HG02970 (cell line): ENCODE data around the gene PLD1.
"Not testable (repeated sequence)": the region's sequence is repeated elsewhere in the genome, so short reads cannot be mapped to it uniquely, and the experiment has no call there.

ENCODE experiments used
- ATAC-seq: cut with Tn5 transposase; IDR thresholded peaks from one replicate; pipeline ENCODE4 v1.9.1; 2021; ENCODE audit warnings: mild to moderate bottlenecking, moderate library complexity, moderate number of reproducible peaks; ENCODE audit not compliant: unreplicated experiment, low FRiP score

Gene PLD1

DNA sequence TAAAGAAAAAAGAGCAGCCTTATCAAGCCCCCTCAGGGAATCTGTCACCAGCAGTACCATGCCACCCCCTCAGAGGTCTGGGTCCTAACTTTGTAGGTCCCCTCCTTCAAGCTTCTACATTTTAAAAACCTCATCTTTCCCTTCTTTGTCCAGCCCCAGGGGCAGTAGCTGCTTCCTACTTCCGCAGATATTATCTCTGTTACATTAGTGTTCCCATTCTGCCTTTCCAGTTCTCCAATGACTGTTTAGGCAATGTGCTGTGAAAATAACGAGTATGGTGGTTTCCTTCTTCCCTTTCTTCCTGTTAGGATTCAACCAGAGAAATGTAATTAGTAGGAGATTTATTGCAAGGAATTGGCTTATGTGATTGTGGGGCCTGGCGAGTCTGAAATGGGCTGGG, 224.0 kb downstream of the PLD1 start:
- no peak for ATAC-seq

DNA sequence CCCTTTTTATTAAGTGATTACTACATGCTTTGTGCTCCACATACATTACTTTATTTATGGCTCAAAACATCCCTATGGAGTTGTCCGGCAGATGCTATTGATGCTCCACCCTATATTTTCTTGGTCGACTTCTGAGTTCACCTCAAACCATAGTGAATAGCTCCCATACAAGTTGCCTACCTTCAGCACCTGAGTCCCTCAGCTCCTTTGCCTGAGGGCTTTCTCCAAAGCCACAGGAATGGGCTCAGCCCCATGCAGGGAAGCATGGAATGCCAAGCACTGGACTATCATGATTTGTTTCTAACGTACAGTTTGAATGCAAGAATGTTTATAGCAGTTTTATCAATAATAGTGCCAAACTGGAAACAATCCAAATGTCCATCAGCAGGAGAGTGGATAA, 225.2 kb downstream of the PLD1 start:
- no peak for ATAC-seq

DNA sequence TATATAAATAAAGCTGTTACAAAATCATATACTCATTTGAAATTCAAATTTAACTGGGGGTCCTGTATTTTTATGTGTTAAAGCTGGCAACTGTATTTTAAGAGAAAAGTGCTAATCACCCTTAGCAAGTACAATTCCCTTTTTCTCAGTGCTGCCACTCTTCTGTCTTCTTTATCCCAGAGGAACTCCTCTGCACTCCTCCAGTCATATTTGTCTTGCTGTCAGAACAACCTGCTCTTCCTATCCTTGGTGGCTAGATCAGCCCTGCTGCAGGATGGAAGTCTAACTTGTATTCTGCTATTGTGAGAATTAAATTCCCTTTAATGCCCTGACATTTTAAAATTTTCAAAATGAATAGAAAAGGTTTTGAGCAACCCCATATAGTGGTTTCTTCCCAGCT, 226.2 kb downstream of the PLD1 start:
- ATAC-seq = no peak

DNA sequence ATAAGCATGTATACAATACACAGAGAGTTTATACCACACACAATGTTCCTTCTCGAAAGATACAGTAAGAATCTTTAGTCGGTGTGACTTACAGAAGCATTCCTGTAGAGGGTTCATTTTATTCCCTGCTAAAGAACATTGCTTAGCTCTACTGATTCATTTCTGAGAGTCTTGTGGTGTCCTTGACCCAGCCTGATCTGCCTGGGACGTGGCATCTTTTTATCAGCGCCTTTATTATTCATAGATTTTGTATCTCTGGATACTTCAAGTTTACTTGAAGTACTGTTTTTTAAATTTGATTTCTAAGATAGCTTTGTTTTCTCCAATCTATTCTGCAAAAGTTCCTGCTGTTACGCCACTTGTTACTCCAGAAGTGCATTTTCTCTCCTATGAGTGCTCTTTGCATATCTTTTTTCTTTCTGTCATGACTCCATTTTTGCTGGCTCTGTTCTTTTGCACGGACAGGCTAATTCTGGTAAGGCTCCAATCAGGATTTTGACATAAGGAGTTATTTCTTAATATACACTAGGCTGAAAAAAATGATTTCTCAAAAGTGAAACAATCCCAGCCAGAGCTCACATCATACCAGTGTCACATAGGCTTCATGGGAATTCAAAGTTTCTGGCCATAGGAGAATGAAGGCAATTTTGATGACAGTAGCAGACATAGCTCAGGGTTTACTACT, 235.6 kb downstream of the PLD1 start:
- ATAC-seq = no peak

DNA sequence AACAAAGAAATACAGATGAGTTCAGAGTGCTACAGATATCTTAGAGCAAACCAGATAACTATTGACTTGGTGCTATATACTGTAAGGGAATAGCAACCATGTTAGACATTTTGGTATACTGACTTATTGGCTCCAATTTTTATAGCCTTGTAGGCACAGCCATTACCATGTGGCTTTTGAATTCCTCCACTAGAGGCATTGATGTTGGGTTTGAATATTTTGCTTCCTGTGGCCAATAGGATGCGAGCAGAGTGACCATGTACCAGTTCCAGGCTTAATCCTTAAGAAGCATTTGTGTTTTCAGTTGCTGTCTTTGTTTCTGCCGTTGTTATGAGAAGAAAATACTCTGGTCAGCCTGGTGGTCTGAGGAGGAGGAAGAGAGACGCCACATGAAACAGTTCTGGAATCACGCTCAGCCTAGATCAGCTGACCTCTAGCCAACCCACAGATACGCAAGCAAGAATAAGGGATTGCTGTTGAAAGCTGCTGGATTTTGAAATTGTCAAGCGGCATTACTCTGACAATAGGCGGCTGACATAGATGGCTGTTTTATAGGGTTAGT, 240.6 kb downstream of the PLD1 start:
- ATAC-seq = no peak

DNA sequence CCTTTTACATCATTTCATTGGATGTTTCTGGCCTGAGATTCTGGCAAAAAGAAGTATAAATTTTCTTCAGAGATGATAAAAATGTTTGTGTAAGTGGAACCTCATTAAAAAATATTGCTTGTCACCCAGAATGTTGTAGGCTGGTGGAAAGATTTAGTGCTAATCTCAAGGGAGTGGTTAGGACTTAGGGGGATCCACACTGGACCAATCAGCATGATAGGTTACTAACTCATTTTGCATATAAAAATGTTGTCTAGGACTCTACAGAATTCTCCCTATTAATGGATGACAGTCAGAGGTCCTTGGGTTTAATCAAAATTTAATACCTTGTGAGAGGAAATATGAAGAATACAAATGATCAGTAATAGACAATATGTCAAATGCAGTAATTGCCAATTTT, 241.5 kb downstream of the PLD1 start:
- no peak for ATAC-seq

GRCh38 chr3:171566803-171567422, 243.4 kb downstream of the PLD1 start:
- ATAC-seq = no peak

GRCh38 chr3:171565481-171566058, 244.7 kb downstream of the PLD1 start:
- no peak for ATAC-seq

GRCh38 chr3:171564748-171565480, 245.4 kb downstream of the PLD1 start:
- ATAC-seq = no peak

- no peak for ATAC-seq
These were observed 247.0 kb downstream of the PLD1 start for GRCh38 chr3:171563298-171563697.

- ATAC-seq = not testable (repeated sequence)
These were observed 247.8 kb downstream of the PLD1 start for GRCh38 chr3:171562459-171562858.

GRCh38 chr3:171561596-171562323, 248.5 kb downstream of the PLD1 start:
- ATAC-seq = no peak

DNA sequence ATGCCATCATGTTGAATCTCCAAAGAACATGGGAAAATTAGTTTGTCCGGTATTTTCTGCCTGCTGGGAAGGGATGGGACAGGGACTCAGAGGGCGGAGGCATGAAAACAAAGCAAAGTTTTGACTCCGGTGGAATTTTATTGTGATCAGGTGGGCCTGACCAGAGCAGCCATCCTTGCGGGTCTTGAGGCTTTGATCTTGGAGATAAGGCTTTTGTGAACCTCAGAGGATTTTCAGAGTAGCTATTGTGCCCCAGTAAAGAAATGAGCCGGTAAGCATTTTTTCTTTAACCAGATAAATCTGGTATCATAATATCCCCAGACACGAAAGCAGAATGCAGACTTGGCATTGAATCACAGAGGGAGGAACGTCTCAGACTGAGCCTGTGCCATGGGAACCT, 250.7 kb downstream of the PLD1 start:
- no peak for ATAC-seq

DNA sequence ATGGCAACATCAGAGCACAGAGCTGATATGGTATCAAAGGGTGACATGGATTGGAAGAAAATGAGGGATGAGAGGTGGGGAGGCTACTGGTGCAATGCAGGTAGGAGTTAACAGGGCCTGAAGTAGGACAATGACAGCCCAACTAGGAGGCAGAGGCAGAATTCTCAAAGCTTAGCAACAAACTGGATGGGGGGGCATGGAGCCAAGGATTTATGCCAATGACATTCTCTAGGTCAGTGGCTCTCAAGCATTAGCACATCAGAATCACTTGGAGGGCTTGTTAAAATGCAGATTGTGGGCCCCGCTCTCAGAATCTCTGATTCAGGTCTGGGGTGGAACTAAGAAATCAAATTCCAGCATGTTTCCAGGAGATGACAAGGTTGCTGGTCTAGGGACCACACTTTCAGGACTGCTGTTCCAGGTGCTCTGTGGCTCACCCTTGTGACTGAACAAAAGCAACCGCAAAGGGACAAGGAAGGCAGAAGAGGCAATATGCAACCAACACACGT, 252.0 kb downstream of the PLD1 start:
- no peak for ATAC-seq

DNA sequence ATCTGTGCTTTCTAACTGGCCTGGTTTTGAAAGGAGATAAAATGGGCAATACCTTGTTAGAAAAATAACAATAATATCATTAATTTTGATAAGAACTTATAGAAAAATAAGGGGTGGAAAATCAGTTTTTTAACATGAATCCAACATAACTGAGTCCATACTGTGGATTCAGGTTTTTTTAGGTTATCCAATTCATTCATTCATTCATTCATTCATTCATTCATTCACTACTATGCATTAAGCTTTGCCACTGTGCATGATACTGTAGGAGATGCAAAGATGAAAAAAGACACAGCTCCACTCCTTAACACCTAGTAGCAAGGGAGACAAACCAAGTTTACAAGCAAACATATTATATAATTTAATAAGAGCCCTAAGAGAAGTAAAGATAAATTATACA, 253.1 kb downstream of the PLD1 start:
- ATAC-seq = no peak

GRCh38 chr3:171556574-171557145, 253.6 kb downstream of the PLD1 start:
- ATAC-seq = no peak

GRCh38 chr3:171556148-171556547, 254.1 kb downstream of the PLD1 start:
- ATAC-seq = no peak

DNA sequence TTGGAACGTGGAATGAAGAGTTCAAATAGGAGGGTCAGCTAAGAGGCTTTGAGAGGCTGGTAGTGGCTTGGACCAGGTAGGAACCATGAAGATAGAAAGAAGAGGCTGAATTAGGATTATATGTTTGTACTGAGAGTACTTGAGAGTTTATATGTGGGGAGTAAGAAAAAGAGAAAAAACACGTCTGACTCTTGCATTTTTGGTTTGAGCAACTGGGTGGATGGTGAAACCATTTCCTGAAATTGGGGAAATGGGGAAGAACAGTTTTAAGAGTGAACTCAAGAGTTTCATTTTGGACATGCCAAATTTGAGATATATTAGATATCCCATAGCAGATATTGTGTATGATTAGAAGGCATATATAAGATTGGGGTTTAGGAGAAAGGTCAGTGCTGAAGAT, 257.2 kb downstream of the PLD1 start:
- no peak for ATAC-seq

- no peak for ATAC-seq
These were observed 257.8 kb downstream of the PLD1 start for GRCh38 chr3:171552531-171552930.

DNA sequence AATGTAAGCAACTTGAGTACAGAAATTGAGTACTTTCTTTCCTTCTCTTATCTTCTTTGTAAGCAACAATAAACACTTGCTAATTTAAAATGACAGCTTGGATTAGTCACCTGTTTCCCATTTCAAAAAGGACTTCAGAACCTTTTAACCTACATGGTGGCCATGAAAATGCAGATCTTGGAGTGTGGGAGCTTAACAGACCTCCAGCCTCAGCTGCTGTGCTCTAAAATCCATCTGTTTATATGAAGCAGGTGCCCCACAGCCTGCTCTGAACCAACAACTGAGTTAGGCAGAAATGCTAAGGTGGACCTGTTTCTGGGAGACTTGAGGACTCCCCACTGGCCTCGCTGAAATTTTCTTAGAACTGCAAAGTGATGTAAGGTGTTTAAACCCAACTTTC, 259.0 kb downstream of the PLD1 start:
- ATAC-seq = no peak
